Central memory CD8-positive, alpha-beta T cell (primary cell): ENCODE results near the gene GOLGA3.
A peak's percentile ranks its signal among the peaks of the same experiment; 100 is the strongest.
"Not testable (repeated sequence)": the region's sequence is repeated elsewhere in the genome, so short reads cannot be mapped to it uniquely, and the experiment has no call there.

Source experiments
- ATAC-seq: fragments of 150-1000 bp; cut with Tn5 transposase; replicated peaks from 2 replicates; pipeline ENCODE4 v1.10.0; 2022; ENCODE audit warnings: mild to moderate bottlenecking, moderate FRiP score, moderate number of reproducible peaks; ENCODE audit not compliant: poor library complexity, severe bottlenecking; ENCODE audit errors: extremely low read depth
- DNase-seq, 2 donors: peaks; one replicate each; pipeline ENCODE4 v3.0.0; 2021; ENCODE audit warnings: low spot score in 2 of 2
- H3K27ac Mint-ChIP-seq: one replicate; pipeline ENCODE4 v1.8.0; 2022; ENCODE audit warnings: low read depth, mild to moderate bottlenecking, moderate library complexity, mixed read lengths
- H3K27me3 Mint-ChIP-seq: one replicate; pipeline ENCODE4 v1.8.0; 2022; ENCODE audit warnings: mixed read lengths
- H3K36me3 Mint-ChIP-seq: one replicate; pipeline ENCODE4 v1.8.0; 2022; ENCODE audit warnings: mild to moderate bottlenecking, moderate library complexity, mixed read lengths; ENCODE audit not compliant: insufficient read depth
- H3K4me1 Mint-ChIP-seq: one replicate; pipeline ENCODE4 v1.8.0; 2022; ENCODE audit warnings: mixed read lengths
- H3K4me3 Mint-ChIP-seq: one replicate; pipeline ENCODE4 v1.8.0; 2022; ENCODE audit warnings: mild to moderate bottlenecking, moderate library complexity, mixed read lengths
- H3K9me3 Mint-ChIP-seq: one replicate; pipeline ENCODE4 v1.8.0; 2022; ENCODE audit warnings: mixed read lengths

GOLGA3 gene

GRCh38 chr12:132825089-132825488 is 3.6 kb downstream of the GOLGA3 start:
- Mint-ChIP-seq H3K27me3 (no peaks in the 10 kb centered on the region), H3K9me3 (no peaks in the 10 kb centered on the region), H3K4me1 (peaks cover 29% of the 10 kb centered on the region), H3K4me3 (no peak overlapping the region), H3K27ac (no peak overlapping the region), H3K36me3 (peaks cover 56% of the 10 kb centered on the region)
- no peak for DNase-seq
- ATAC-seq, result no peak

GRCh38 chr12:132824053-132824452 is 4.6 kb downstream of the GOLGA3 start:
- no peak overlapping the region for H3K4me3 Mint-ChIP-seq
- H3K27ac Mint-ChIP-seq, result no peak overlapping the region
- ATAC-seq (no peak), DNase-seq (no peak)
- no peaks in the 10 kb centered on the region for H3K9me3 Mint-ChIP-seq
- H3K4me1 Mint-ChIP-seq, result peaks cover 29% of the 10 kb centered on the region
- H3K27me3 Mint-ChIP-seq, result no peaks in the 10 kb centered on the region
- peaks cover 66% of the 10 kb centered on the region for H3K36me3 Mint-ChIP-seq

- H3K27me3 Mint-ChIP-seq, result no peaks in the 10 kb centered on the region
- peaks cover 50% of the 10 kb centered on the region for H3K36me3 Mint-ChIP-seq
- no peaks in the 10 kb centered on the region for H3K9me3 Mint-ChIP-seq
- H3K4me1 Mint-ChIP-seq, result peaks cover 8% of the 10 kb centered on the region
- H3K27ac Mint-ChIP-seq, result peak overlapping the region; percentile 89
- ATAC-seq (peak; percentile 80), DNase-seq (peak in 1 of 2 donors; percentile 18)
- H3K4me3 Mint-ChIP-seq, result no peak overlapping the region
Observed at GRCh38 chr12:132818562-132818961, 10.1 kb downstream of the GOLGA3 start.

GRCh38 chr12:132814232-132814631 is 14.4 kb downstream of the GOLGA3 start:
- H3K36me3 Mint-ChIP-seq, result peaks cover 31% of the 10 kb centered on the region

GRCh38 chr12:132813443-132813842 is 15.2 kb downstream of the GOLGA3 start:
- Mint-ChIP-seq H3K36me3 (peaks cover 28% of the 10 kb centered on the region), H3K4me3 (no peak overlapping the region), H3K27ac (no peak overlapping the region), H3K27me3 (no peaks in the 10 kb centered on the region), H3K4me1 (peaks cover 13% of the 10 kb centered on the region), H3K9me3 (no peaks in the 10 kb centered on the region)
- ATAC-seq (no peak), DNase-seq (no peak)

More at GRCh38 chr12:132814232-132814631, 14.4 kb downstream of the GOLGA3 start:
- ATAC-seq (no peak), DNase-seq (no peak)
- Mint-ChIP-seq H3K27me3 (no peaks in the 10 kb centered on the region), H3K27ac (no peak overlapping the region), H3K4me3 (no peak overlapping the region), H3K9me3 (no peaks in the 10 kb centered on the region), H3K4me1 (peaks cover 8% of the 10 kb centered on the region)

GRCh38 chr12:132812631-132813305 is 15.9 kb downstream of the GOLGA3 start:
- peaks cover 28% of the 10 kb centered on the region for H3K36me3 Mint-ChIP-seq
- no peaks in the 10 kb centered on the region for H3K27me3 Mint-ChIP-seq
- no peak overlapping the region for H3K4me3 Mint-ChIP-seq
- no peaks in the 10 kb centered on the region for H3K9me3 Mint-ChIP-seq
- ATAC-seq (no peak), DNase-seq (no peak)
- peaks cover 7% of the 10 kb centered on the region for H3K4me1 Mint-ChIP-seq
- no peak overlapping the region for H3K27ac Mint-ChIP-seq

GRCh38 chr12:132809391-132809790 is 19.3 kb downstream of the GOLGA3 start:
- not testable (repeated sequence) for H3K4me1 Mint-ChIP-seq, ATAC-seq, H3K27ac Mint-ChIP-seq

GRCh38 chr12:132807295-132808092 is 21.2 kb downstream of the GOLGA3 start:
- DNase-seq, result no peak
- ATAC-seq, result no peak
- peaks cover 7% of the 10 kb centered on the region for H3K4me1 Mint-ChIP-seq
- peaks cover 31% of the 10 kb centered on the region for H3K36me3 Mint-ChIP-seq
- H3K27ac Mint-ChIP-seq, result no peak overlapping the region
- H3K9me3 Mint-ChIP-seq, result no peaks in the 10 kb centered on the region
- no peak overlapping the region for H3K4me3 Mint-ChIP-seq
- no peaks in the 10 kb centered on the region for H3K27me3 Mint-ChIP-seq

More at GRCh38 chr12:132809391-132809790, 19.3 kb downstream of the GOLGA3 start:
- not testable (repeated sequence) for DNase-seq, H3K4me3 Mint-ChIP-seq, H3K27me3 Mint-ChIP-seq, H3K9me3 Mint-ChIP-seq
- H3K36me3 Mint-ChIP-seq, result peaks cover 28% of the 10 kb centered on the region

- Mint-ChIP-seq H3K27me3 (no peaks in the 10 kb centered on the region), H3K4me3 (no peak overlapping the region), H3K4me1 (peaks cover 7% of the 10 kb centered on the region), H3K36me3 (peaks cover 27% of the 10 kb centered on the region), H3K9me3 (no peaks in the 10 kb centered on the region), H3K27ac (no peak overlapping the region)
- DNase-seq (no peak), ATAC-seq (no peak)
Observed at GRCh38 chr12:132806857-132807256, 21.8 kb downstream of the GOLGA3 start.

GRCh38 chr12:132804426-132804861 is 24.2 kb downstream of the GOLGA3 start:
- DNase-seq (no peak), ATAC-seq (no peak)
- no peaks in the 10 kb centered on the region for H3K9me3 Mint-ChIP-seq
- H3K27me3 Mint-ChIP-seq, result no peaks in the 10 kb centered on the region
- H3K36me3 Mint-ChIP-seq, result peaks cover 35% of the 10 kb centered on the region
- H3K4me3 Mint-ChIP-seq, result no peak overlapping the region
- H3K27ac Mint-ChIP-seq, result no peak overlapping the region
- peaks cover 7% of the 10 kb centered on the region for H3K4me1 Mint-ChIP-seq

- Mint-ChIP-seq H3K36me3 (peaks cover 33% of the 10 kb centered on the region), H3K27ac (no peak overlapping the region), H3K4me1 (peaks cover 5% of the 10 kb centered on the region), H3K27me3 (no peaks in the 10 kb centered on the region), H3K4me3 (no peak overlapping the region), H3K9me3 (no peaks in the 10 kb centered on the region)
- DNase-seq (no peak), ATAC-seq (no peak)
Observed at GRCh38 chr12:132803888-132804287, 24.8 kb downstream of the GOLGA3 start.

- Mint-ChIP-seq H3K27me3 (no peaks in the 10 kb centered on the region), H3K36me3 (peaks cover 32% of the 10 kb centered on the region), H3K9me3 (no peaks in the 10 kb centered on the region), H3K4me1 (no peaks in the 10 kb centered on the region), H3K4me3 (no peak overlapping the region), H3K27ac (no peak overlapping the region)
- no peak for ATAC-seq
- no peak for DNase-seq
Observed at GRCh38 chr12:132803125-132803524, 25.5 kb downstream of the GOLGA3 start.

GRCh38 chr12:132801741-132802140 is 26.9 kb downstream of the GOLGA3 start:
- Mint-ChIP-seq H3K9me3 (no peaks in the 10 kb centered on the region), H3K36me3 (peaks cover 37% of the 10 kb centered on the region), H3K4me3 (no peak overlapping the region), H3K27ac (no peak overlapping the region), H3K27me3 (no peaks in the 10 kb centered on the region), H3K4me1 (no peaks in the 10 kb centered on the region)
- no peak for ATAC-seq
- DNase-seq, result no peak
